ENCODE data around the gene GFOD2.

Gene GFOD2

GRCh38 chr16:67733734-67734470 lies 14.8 kb upstream of the GFOD2 start:
- DNase-seq (ENCODE audit: low read depth in 2 of 2, low spot score in 1 of 2): no peak

DNA sequence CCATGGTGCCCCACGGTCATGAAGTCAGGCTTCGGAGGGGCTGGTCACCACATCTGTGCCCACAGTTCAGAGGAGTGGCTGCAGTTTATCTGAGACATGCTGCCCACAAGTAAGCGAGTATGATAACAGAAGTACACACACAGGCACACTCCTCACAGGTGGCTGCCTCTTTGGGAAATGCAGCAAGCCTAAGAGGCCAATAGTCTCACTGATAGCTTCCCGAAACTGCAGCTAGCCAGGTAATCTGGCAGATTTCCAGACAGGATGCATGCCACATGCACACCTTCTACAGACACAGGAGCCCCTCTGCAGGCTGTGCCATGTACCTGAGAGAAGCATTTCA lies 12.6 kb upstream of the GFOD2 start:
- no peak for DNase-seq (ENCODE audit: low read depth in 2 of 2, low spot score in 1 of 2)

DNA sequence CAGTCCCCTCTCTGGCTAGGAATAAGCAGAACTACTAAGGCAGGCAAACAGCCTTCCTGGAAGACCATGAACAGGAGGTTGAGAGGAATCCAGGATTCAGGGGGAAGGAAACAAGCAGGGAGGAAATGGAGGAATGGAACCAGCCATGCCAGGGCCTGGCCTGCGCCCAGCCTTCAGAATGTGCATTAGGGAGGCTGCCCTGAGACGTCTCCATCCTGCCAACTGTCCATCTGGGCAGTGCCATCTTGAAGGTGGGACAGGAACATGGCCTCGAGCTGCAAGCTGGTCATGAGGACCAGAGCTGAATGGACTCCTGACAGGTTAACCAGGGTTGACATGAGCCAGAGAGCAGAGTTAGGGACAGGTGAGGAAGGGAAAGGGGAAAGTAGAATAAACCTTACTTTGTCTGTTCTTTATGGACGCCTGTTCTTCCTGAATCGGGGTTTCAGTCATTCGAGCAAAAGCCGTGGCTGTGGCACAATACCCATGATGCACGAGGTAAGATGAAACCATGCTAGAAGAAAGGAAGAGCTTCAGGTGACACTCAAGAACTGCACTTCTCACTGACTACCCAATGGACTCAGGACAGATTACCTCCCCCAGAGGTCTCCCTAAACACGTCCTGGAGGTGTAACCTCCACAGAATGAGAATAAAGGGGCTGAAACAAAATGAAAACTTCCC lies 12.1 kb upstream of the GFOD2 start:
- DNase-seq (ENCODE audit: low read depth in 2 of 2, low spot score in 1 of 2): no peak

GRCh38 chr16:67730326-67730725 lies 11.2 kb upstream of the GFOD2 start:
- no peak for DNase-seq (ENCODE audit: low read depth in 2 of 2, low spot score in 1 of 2)

GRCh38 chr16:67729636-67730248 lies 10.6 kb upstream of the GFOD2 start:
- no peak for DNase-seq (ENCODE audit: low read depth in 2 of 2, low spot score in 1 of 2)

DNA sequence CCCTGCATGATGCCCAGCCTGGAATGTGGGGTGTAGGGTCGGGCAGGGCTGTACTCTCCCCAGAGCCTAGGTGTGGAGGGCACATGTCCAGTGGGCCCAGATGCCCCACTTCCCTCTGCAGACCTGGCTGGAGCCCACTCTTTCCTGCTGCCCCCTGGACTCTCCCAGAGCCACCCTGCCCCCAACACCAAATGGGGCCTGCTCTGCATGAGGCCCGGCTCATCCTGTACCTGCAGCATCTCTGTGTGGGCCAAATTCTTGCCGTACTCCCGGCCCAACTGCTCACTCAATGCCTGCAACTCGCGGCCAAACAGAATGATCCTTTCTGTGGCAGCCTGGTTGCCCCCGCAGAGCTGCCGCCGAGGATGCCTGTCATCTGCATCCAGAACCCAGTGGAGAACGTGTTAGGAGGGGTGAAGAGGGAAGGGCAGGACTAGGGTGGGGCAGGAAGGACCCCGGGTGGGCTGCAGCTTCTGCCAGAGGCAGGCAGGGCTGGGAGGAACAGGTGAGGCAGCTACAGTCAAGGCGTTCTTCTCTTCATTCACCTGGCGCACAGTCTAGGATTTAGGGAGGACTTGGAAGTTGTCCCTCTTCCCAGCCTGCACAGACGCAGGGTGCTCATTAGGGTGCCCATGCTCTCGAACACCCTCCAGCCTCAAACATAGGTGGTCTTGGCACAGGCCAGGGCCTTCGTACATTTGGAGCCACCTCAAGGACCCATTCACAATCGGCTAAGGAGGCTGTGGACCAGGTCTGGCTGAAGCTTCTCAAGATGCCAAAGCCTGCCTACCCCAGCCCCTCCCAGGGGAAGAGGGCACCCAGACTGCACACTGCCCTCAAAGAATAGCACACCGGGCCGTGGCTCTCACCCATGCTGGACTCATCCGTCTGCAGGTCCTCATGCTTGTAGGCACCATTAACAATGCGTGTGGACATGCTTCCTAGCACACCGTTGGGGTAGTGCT lies 8.7 kb upstream of the GFOD2 start:
- no peak for DNase-seq (ENCODE audit: low read depth in 2 of 2, low spot score in 1 of 2)

DNA sequence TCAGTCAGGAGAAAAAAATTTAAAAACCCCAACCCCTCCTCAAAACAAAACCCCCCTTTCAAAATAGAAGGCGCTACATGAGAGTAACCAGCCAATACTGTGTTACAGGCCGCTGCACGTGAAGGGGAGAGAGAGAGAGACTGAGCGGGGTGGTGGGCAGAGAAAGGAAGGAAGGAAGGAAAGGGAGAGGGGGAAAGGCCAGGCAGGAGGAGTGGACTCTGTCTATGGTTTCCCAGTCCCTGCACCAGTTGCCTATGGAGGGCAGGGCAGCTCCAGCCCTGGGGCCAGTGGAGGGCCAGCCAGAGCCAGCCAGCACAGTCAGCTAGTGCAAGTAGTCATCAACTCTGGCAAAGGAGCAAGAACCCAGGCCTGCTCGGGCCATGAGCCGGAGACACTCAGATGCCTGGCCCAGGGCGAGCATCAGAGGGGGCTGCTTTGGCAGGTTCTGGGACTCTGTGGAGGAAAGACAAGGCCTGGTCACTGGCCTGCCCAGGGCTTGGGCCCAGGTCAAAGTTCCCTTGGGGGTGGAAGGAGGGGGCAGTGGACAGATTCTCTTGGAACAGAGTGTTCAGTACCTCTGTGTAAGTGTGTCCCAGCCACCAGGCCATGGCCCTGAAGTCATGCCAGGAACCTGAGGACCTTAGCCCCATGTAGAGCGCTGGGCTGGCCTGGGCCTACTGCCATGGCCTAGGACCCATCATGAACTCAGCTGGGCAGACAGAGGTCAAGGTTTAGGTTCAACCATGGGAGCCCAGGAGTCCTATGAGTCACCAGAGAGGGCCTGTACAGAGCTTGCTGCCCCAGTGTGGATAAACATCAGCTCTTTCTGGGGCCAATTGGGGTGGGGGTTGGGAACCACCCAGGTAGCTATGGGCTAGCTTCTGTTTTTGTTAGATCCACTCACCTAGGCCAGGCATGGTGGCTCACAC lies 7.3 kb upstream of the GFOD2 start:
- DNase-seq (ENCODE audit: low read depth in 2 of 2, low spot score in 1 of 2): no peak

DNA sequence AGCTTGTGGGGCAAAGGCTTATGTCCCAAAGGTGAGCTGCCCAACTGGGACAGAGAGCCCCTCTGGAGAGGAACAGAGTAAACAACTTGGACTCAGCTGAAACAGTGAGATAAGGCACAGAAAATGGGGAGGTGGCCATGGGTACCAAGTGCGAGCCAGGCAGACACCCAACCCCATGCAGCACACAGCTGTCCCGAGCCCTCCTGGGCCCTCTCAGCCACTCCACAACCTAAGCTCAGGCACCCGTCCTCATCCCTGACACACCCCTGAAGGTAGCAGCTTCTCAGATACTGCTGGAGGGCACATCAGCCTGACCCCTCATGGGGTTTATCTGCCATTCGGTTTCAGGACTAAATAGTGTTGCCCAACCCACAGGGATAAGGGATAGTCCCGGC lies 4.8 kb upstream of the GFOD2 start:
- no peak for DNase-seq (ENCODE audit: low read depth in 2 of 2, low spot score in 1 of 2)

DNA sequence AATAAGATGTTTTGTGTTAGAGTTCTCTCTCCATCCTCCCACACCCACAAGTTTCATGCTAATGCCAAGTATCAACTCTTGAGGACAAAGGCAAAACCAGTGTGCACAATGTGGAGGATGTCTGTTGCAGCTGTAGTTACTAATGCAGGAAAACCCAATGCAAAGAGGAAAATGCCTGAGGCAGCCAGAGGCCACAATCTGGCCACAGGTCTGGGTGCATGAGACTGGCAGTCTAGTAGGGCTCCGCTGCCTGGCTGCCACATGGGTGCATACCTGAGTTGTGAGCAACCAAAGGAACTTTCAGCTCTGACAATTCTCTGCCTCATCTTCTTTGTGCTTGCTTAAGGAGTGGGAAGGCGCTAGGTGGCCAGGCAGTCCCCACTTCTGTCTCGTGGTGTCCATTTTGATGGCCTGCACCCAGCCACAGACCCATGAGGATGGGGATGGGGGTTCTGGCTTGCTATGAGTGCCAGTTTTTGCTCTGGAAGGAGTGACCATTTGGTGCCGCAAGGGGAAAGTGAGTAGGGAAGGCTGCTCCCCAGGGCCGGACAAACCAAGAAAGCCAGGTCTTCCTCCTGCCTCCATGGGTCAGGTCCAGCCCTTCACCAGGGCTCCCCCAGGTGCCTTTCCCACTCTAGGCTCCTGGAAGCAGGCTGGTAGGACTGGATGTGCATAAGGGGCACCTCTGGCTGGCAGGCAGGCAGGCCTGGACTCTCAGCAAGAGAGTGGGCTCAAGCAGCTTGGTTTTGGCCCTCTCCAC lies 4.2 kb upstream of the GFOD2 start:
- DNase-seq (ENCODE audit: low read depth in 2 of 2, low spot score in 1 of 2): no peak

GRCh38 chr16:67720236-67720635 lies 1.1 kb upstream of the GFOD2 start:
- DNase-seq (ENCODE audit: low read depth in 2 of 2, low spot score in 1 of 2): no peak

- peak in 1 of 2 donors; percentile 14 for DNase-seq (ENCODE audit: low read depth in 2 of 2, low spot score in 1 of 2)
Observed at GRCh38 chr16:67719778-67720144, 645 bp upstream of the GFOD2 start.

DNA sequence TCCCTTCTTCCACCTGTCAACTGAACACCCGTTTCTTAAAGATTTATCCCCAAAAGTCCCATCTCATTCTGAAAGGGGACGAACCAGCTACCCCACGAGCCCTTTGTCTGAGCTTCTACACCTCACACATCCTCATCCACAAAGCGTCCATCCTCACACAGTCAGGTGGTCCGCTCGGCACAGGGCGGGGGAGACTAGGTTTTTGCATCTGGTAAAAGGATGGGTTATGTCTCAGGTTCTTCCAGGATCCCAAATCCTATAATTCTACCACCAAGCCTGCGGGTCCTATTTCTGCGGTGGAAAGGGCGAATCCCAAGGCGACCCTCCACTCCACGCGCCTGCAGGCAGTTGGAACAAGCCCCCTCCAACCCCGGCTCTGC lies 458 bp downstream of the GFOD2 start:
- peak in 1 of 2 donors; percentile 2 for DNase-seq (ENCODE audit: low read depth in 2 of 2, low spot score in 1 of 2)

GRCh38 chr16:67716097-67716496 lies 3.0 kb downstream of the GFOD2 start:
- DNase-seq (ENCODE audit: low read depth in 2 of 2, low spot score in 1 of 2): no peak

GRCh38 chr16:67714522-67714921 lies 4.6 kb downstream of the GFOD2 start:
- no peak for DNase-seq (ENCODE audit: low read depth in 2 of 2, low spot score in 1 of 2)

GRCh38 chr16:67713647-67714273 lies 5.4 kb downstream of the GFOD2 start:
- no peak for DNase-seq (ENCODE audit: low read depth in 2 of 2, low spot score in 1 of 2)

DNA sequence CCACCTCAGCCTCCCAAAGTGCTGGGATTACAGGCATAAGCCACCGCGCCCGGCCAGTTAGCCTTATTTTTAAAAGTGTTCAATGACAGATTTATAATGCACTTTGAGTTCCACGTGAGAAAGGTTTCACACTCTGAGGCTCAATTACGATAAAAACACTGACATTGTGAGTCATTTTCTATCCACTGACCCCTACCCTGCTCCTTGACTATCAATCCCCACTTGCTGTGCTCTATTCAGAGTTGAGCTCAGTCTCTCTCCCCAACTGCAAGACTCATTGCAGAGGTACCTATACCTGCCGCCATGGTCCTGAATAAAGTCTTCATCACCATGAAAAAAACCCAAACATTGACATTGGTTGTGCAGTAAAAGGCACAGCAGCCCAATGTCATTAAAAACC lies 8.5 kb downstream of the GFOD2 start:
- DNase-seq (ENCODE audit: low read depth in 2 of 2, low spot score in 1 of 2): no peak

DNA sequence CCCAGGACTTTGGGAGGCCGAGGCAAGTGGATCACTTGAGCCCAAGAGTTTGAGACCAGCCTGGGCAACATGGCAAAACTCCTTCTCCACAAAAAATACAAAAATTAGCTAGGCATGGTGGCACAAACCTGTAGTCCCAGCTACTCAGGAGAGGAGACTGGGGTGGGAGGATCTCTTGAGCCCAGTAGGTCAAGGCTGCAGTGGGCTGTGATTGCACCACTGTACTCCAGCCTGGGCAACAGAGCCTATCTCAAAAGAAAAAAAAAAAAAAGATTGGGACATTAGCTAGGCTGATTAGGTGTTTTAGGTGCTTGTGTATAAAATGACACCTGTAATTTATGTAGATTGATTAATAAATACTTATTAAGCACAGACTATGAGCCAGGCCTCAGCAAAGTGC lies 10.1 kb downstream of the GFOD2 start:
- DNase-seq (ENCODE audit: low read depth in 2 of 2, low spot score in 1 of 2): no peak

- DNase-seq (ENCODE audit: low read depth in 2 of 2, low spot score in 1 of 2): no peak
Observed at GRCh38 chr16:67708368-67708771, 10.7 kb downstream of the GFOD2 start.

GRCh38 chr16:67707790-67708189 lies 11.3 kb downstream of the GFOD2 start:
- no peak for DNase-seq (ENCODE audit: low read depth in 2 of 2, low spot score in 1 of 2)

All from stimulated activated CD8-positive, alpha-beta memory T cell treated with anti-CD3 and anti-CD28 coated beads, Interleukin-4, amount 100 ng/mL, for 1 hour (primary cell).